ENCODE measurements around the gene DLX2.

GRCh38 chr2:172079838-172080640 lies 22.7 kb downstream of the DLX2 start:
- TF ChIP-seq POLR2A (IDR thresholded peaks at IDR 0.05) (no peak), CTCF (IDR thresholded peaks at IDR 0.05) (no peak)

Data from adrenal gland (tissue), 5 donors.